ENCODE data around the gene COL19A1.

The COL19A1 gene

DNA sequence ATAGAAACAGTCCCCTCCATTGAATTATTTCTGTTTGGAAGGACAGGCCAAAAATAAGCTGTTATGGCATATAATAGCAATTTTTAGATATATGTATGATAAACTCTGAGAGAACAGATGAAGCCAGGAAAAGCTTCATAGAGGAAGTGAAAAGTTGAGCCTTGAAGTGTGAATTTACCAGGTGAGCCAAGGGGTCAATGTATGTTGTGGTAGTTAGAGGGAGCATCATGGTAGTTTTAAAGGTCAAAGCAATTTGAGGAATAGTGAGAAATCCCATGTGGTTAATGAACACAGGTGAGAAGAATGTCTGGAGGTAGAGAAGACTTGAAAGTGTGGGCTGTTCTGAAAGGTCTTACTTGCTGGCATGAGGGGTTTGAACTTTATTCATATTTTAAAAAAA lies 47.0 kb downstream of the COL19A1 start:
- Histone ChIP-seq H3K9ac (ENCODE audit: low read length) (no peak overlapping the region), H3K36me3 (ENCODE audit: low read length) (no peaks in the 10 kb centered on the region), H2AFZ (ENCODE audit: low read depth, low read length, severe bottlenecking) (no peak overlapping the region), H3F3A (ENCODE audit: insufficient read depth) (no peaks in the 10 kb centered on the region), H3K4me3 (ENCODE audit: insufficient read depth, low read length, poor library complexity, severe bottlenecking) (no peak overlapping the region), H3K4me2 (ENCODE audit: low read depth, low read length, poor library complexity, severe bottlenecking) (no peak overlapping the region), H3K79me2 (ENCODE audit: insufficient read depth, low read length) (no peaks in the 10 kb centered on the region), H3K27ac (ENCODE audit: low read depth, low read length) (no peak overlapping the region), H3K9me3 (ENCODE audit: insufficient read depth, low read length) (no peaks in the 10 kb centered on the region), H3K27me3 (ENCODE audit: low read length) (no peaks in the 10 kb centered on the region), H4K20me1 (ENCODE audit: low read depth, low read length) (no peaks in the 10 kb centered on the region), H3K9me2 (replicated peaks; ENCODE audit: insufficient read depth, low read length) (no peaks in the 10 kb centered on the region)
- no peak for TF ChIP-seq EZH2phosphoT487 (conservative IDR thresholded peaks at IDR 0.05; ENCODE audit: low read length)
- TF ChIP-seq, protein P1, sequence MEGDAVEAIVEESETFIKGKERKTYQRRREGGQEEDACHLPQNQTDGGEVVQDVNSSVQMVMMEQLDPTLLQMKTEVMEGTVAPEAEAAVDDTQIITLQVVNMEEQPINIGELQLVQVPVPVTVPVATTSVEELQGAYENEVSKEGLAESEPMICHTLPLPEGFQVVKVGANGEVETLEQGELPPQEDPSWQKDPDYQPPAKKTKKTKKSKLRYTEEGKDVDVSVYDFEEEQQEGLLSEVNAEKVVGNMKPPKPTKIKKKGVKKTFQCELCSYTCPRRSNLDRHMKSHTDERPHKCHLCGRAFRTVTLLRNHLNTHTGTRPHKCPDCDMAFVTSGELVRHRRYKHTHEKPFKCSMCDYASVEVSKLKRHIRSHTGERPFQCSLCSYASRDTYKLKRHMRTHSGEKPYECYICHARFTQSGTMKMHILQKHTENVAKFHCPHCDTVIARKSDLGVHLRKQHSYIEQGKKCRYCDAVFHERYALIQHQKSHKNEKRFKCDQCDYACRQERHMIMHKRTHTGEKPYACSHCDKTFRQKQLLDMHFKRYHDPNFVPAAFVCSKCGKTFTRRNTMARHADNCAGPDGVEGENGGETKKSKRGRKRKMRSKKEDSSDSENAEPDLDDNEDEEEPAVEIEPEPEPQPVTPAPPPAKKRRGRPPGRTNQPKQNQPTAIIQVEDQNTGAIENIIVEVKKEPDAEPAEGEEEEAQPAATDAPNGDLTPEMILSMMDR (IDR thresholded peaks at IDR 0.05; ENCODE audit: insufficient read depth, low read length, poor library complexity, severe bottlenecking), result no peak

DNA sequence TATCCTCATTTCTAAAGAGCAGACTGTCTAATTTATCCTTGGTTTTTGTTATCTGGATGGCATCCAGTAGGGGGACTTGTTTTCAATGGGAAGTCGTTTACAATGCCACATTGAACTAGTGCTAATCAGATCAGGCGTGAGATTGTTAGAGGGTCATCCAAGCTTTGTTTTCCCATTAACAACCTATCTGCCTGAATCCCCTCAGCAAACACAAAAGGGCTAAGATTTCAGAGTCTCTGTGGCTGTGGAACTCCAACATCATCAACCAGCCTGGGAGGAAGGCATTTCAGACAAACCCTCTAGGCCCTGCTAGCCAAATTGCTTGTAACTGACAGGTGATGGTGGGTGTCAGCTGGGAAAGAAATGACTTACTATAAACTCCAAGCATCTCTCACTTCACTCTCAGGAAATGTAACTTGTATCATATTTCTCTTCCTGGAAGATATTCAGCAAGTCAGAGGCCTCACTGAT lies 47.7 kb downstream of the COL19A1 start:
- Histone ChIP-seq H3K4me2 (ENCODE audit: low read depth, low read length, poor library complexity, severe bottlenecking) (no peak overlapping the region), H3K9me3 (ENCODE audit: insufficient read depth, low read length) (no peaks in the 10 kb centered on the region), H3K9ac (ENCODE audit: low read length) (no peak overlapping the region), H2AFZ (ENCODE audit: low read depth, low read length, severe bottlenecking) (no peak overlapping the region), H3K36me3 (ENCODE audit: low read length) (no peaks in the 10 kb centered on the region), H3F3A (ENCODE audit: insufficient read depth) (no peaks in the 10 kb centered on the region), H3K27me3 (ENCODE audit: low read length) (no peaks in the 10 kb centered on the region), H3K79me2 (ENCODE audit: insufficient read depth, low read length) (no peaks in the 10 kb centered on the region), H4K20me1 (ENCODE audit: low read depth, low read length) (no peaks in the 10 kb centered on the region), H3K9me2 (replicated peaks; ENCODE audit: insufficient read depth, low read length) (no peaks in the 10 kb centered on the region), H3K4me3 (ENCODE audit: insufficient read depth, low read length, poor library complexity, severe bottlenecking) (no peak overlapping the region), H3K27ac (ENCODE audit: low read depth, low read length) (no peak overlapping the region)
- TF ChIP-seq, protein P1 (IDR thresholded peaks at IDR 0.05; ENCODE audit: insufficient read depth, low read length, poor library complexity, severe bottlenecking), result no peak
- no peak for TF ChIP-seq EZH2phosphoT487 (conservative IDR thresholded peaks at IDR 0.05; ENCODE audit: low read length)

DNA sequence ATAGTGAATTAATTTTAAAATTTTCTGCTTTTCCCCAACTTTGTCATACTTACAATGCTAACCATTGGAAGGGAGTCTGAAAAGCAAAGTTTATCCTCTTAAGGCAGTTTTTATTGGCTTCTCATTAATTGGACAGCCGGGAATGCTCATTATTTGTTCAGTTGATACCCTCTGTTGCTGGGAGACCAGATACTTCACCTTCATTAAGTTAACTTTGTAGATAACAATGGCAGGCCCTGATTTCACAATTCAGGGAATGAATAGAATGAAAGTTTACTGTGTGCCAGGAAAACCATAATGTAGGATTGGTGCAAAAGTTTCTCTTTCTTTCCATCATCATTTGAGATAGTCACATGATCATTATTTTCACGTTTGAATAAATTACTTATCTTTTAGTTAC lies 49.0 kb downstream of the COL19A1 start:
- TF ChIP-seq EZH2phosphoT487 (conservative IDR thresholded peaks at IDR 0.05; ENCODE audit: low read length), result no peak
- TF ChIP-seq, protein P1 (IDR thresholded peaks at IDR 0.05; ENCODE audit: insufficient read depth, low read length, poor library complexity, severe bottlenecking), result no peak
- Histone ChIP-seq H3K4me3 (ENCODE audit: insufficient read depth, low read length, poor library complexity, severe bottlenecking) (no peak overlapping the region), H3K36me3 (ENCODE audit: low read length) (no peaks in the 10 kb centered on the region), H3K27me3 (ENCODE audit: low read length) (no peaks in the 10 kb centered on the region), H3K9me3 (ENCODE audit: insufficient read depth, low read length) (no peaks in the 10 kb centered on the region), H3K9ac (ENCODE audit: low read length) (no peak overlapping the region), H2AFZ (ENCODE audit: low read depth, low read length, severe bottlenecking) (no peak overlapping the region), H3K9me2 (replicated peaks; ENCODE audit: insufficient read depth, low read length) (no peaks in the 10 kb centered on the region), H3K79me2 (ENCODE audit: insufficient read depth, low read length) (no peaks in the 10 kb centered on the region), H4K20me1 (ENCODE audit: low read depth, low read length) (no peaks in the 10 kb centered on the region), H3K4me2 (ENCODE audit: low read depth, low read length, poor library complexity, severe bottlenecking) (no peak overlapping the region), H3K27ac (ENCODE audit: low read depth, low read length) (no peak overlapping the region), H3F3A (ENCODE audit: insufficient read depth) (no peaks in the 10 kb centered on the region)

Data from SU-DHL-6 (cell line).